Measurements from ENCODE around the gene PNPLA3.

PNPLA3 gene

GRCh38 chr22:43925433-43926348 is 2.1 kb downstream of the PNPLA3 start:
- DNase-seq, result no peak

- DNase-seq, result no peak
These were observed 2.7 kb downstream of the PNPLA3 start for GRCh38 chr22:43926349-43926710.

GRCh38 chr22:43928468-43928867 is 4.9 kb downstream of the PNPLA3 start:
- no peak for DNase-seq

GRCh38 chr22:43928908-43929307 is 5.3 kb downstream of the PNPLA3 start:
- DNase-seq, result no peak

DNA sequence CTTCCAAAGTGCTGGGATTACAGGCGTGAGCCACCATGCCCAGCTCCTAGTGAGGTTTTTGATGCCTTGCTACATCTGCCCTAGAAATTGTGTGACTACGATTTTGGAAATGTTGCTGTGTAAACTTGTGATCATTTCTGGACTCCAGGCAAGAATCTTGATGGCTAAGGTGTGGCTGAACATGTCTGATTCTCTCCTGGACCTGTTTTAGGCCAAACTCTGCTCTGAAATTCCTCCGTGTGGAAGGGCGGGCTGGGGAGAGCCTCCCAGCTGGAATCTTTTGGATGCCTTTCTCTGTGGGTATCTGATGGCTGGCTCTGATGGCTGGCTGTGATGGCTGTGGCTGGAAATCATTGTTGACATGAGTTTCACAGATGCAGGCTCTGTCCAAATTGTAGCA is 8.2 kb downstream of the PNPLA3 start:
- no peak for DNase-seq

DNA sequence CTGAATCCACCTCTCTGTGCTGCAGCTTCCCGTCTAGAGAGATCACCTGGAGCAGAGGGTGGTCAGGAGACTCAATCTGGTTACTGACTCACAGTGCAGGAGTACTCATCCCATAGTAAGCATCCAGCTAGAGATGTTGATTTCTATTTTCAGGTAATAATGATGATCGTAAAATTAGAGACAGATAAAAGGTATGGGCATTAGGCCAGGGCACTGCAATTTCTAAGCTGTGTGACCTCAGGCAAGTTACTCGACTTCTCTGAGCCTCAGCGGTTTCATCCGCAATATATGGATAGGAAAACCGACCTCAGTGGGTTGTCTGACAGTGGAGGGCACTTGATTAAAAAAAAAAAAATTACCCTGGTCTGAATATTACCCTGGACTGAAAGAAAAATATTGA is 17.8 kb downstream of the PNPLA3 start:
- no peak for DNase-seq

DNA sequence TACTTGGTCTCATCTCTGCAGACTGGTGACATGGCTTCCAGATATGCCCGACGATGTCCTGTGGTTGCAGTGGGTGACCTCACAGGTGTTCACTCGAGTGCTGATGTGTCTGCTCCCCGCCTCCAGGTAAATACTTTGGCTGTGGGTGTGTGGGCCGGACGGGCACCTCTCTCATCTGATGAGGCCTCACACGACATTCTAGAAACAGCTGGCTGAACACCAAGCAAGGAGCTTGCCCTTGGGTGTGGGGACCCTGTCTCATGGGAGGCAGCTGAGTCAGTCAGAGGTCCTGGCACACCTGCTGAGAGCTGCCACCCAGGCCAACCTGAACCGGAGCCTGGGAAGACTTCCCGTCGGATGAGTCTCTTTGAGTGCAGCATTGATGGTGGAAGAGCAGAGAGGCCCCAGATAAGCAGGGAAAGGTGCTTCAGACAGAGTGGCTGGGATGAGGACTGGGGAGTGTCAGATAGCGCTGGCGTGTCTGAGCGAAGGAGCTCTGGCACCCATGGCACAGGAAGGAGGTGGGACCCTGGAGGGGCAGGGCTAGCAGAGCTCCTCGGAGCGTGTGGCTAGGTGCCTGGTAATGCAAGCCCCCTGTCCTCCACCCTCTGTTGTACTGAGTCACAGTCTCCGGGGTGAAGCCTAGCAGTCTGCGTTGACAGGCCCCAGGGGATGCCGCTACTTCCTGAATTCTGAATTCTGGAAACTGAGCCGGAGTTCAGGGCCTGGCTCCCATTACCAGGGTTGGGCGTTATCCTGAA is 21.2 kb downstream of the PNPLA3 start:
- DNase-seq, result no peak

GRCh38 chr22:43945632-43946383 is 22.2 kb downstream of the PNPLA3 start:
- DNase-seq, result peak; percentile 9

DNA sequence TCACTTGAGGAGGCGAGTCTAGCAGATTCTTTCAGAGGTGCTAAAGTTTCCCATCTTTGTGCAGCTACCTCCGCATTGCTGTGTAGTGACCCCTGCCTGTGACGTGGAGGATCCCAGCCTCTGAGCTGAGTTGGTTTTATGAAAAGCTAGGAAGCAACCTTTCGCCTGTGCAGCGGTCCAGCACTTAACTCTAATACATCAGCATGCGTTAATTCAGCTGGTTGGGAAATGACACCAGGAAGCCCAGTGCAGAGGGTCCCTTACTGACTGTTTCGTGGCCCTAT is 22.7 kb downstream of the PNPLA3 start:
- no peak for DNase-seq

- DNase-seq, result no peak
These were observed 25.3 kb downstream of the PNPLA3 start for GRCh38 chr22:43948836-43949406.

DNA sequence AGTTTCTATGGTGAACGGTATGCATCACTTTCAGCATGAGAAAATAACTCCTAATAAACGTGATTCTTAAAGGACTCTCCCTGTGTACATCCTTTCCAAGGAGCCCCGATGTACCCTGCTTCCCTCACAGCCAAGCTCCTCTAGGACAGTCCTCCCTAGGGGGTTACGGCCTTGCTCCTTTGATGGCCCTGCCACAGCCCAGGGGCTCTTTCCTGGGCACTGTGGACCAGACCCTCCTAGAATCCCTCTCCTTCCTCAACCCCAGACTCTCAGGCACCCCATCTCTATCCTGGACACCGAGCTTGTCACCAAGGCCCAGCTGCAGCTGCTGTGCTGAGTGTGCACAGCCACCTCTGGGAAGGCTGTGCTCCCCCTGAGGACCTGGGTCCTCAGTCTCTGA is 27.8 kb downstream of the PNPLA3 start:
- no peak for DNase-seq

GRCh38 chr22:43951966-43952365 is 28.4 kb downstream of the PNPLA3 start:
- no peak for DNase-seq

GRCh38 chr22:43953988-43954785 is 30.6 kb downstream of the PNPLA3 start:
- DNase-seq, result no peak

GRCh38 chr22:43955040-43955882 is 31.7 kb downstream of the PNPLA3 start, which contains the start of gene SAMM50:
TSS of gene SAMM50 (plus strand) at chr22:43955442. CDS start at chr22:43955578, 136 bp downstream.
- peak; percentile 86 for DNase-seq

DNA sequence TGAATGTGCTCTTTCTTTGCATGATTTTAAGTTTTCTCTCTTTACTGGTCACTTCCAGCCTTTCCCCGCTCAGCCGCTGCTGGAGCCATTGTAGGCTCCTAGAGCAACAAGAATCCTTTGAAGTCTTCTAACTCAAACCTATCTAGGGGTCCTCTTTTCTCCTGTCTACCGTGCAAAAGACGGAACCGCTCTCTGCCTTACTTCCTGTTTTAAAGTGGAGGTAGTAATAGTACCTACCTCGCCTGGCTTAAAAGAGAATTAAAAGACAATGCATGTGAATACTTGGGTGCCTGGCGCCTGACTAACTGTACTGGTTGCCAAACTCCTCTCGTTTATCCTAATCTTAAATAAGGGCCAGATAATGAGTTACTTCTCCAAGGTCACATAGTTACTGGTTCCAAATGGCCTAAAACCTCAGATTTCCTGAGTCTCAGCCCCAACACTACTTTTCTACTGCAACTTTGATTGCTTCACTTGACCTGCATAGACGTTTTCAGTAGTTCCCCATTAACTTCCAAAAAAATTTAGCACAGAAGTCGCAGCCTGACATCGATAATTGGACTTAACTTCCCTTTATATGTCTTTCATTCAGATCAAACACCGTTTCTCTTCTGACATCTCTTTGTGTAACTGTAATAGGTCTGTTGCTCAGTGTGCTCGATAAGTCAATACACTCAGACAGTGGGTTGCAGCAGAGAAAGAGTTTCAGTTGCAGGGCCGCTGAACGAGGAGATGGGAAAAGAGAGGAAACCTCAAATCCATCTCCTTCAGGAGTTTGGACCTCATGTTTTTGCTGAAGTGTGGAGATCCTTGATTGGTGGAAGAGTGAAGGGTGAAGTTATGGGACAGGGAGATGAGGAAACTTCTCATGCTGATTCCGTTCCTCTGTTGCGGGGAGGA is 32.5 kb downstream of the PNPLA3 start:
- DNase-seq, result no peak

DNA sequence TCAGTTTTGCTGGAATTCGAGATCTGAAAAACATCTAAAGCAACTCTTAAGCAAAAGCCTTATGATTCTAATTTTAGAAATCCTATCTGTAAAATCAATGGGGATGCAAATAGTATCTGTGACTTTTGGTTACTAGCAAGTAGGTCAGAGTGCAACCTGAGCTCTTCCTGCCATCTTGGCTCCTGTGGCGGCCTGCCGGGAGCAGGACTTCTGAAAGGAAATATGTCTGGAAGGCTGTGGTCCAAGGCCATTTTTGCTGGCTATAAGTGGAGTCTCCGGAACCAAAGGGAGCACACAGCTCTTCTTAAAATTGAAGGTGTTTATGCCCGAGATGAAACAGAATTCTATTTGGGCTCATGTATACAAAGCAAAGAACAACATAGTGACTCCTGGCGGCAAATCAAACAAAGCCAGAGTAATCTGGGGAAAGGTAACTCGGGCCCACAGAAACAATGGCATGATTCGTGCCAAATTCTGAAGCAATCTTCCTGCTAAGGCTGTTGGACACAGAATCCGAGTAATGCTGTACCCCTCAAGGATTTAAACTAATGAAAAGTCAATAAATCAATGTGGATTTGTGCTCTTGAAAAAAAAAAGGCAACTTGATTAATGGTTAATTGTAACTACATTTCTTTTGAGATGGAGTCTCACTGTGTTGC is 33.3 kb downstream of the PNPLA3 start:
- DNase-seq, result no peak

DNA sequence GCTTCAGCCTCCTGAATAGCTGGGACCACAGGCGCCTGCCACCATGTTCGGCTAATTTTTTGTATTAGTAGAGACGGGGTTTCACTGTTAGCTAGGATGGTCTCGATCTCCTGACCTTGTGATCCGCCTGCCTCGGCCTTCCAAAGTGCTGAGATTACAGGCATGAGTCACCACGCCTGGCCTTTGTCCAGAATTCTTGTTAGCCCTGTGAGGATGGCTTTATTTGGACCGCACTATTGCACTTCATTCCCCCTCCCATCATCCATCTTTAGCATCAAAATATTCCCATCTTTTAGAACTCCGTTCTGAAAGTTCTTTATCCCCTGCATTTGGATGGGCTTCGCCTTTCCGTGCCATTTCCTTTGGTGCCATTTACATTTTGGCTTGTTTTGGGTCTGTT is 34.3 kb downstream of the PNPLA3 start:
- DNase-seq, result no peak

- no peak for DNase-seq
These were observed 40.8 kb downstream of the PNPLA3 start for GRCh38 chr22:43964314-43964857.

GRCh38 chr22:43967069-43967468 is 43.5 kb downstream of the PNPLA3 start:
- no peak for DNase-seq
